Hepatocyte (in vitro differentiated cells): ENCODE results near the gene LRRC4C. TPM values are rescaled to one million over a fixed set of nuclear protein-coding genes. Genes with fewer than 3 reads are reported as not detected.

ENCODE experiments used
- DNase-seq: peaks from one replicate; pipeline ENCODE4 v3.0.0-alpha.2; 2016; ENCODE audit warnings: low spot score
- H2AFZ ChIP-seq: fragments of 200-600 bp; sonication (generic); 2 replicates; pipeline ENCODE4 v1.6.0; 2016; ENCODE audit warnings: antibody characterized with exemption, mild to moderate bottlenecking
- H3K27ac ChIP-seq: fragments of 200-600 bp; sonication (generic); 2 replicates; pipeline ENCODE4 v1.5.1; 2016; ENCODE audit warnings: mild to moderate bottlenecking
- H3K27me3 ChIP-seq: fragments of 200-600 bp; sonication (generic); 2 replicates; pipeline ENCODE4 v1.6.1; 2016
- H3K36me3 ChIP-seq: fragments of 200-600 bp; sonication (generic); replicated peaks from 2 replicates; pipeline ENCODE4 v1.5.1; 2016; ENCODE audit warnings: low read depth; ENCODE audit not compliant: insufficient read depth
- H3K4me1 ChIP-seq: fragments of 200-600 bp; sonication (generic); 2 replicates; pipeline ENCODE4 v1.5.1; 2016; ENCODE audit warnings: mild to moderate bottlenecking, moderate library complexity; ENCODE audit not compliant: insufficient read depth
- H3K4me2 ChIP-seq: fragments of 200-600 bp; sonication (generic); 2 replicates; pipeline ENCODE4 v1.6.0; 2016
- H3K4me3 ChIP-seq: fragments of 200-600 bp; sonication (generic); 2 replicates; pipeline ENCODE4 v1.5.1; 2016; ENCODE audit warnings: mild to moderate bottlenecking
- H3K79me2 ChIP-seq: fragments of 200-600 bp; sonication (generic); 2 replicates; pipeline ENCODE4 v1.6.0; 2017; ENCODE audit warnings: mild to moderate bottlenecking
- H3K9me2 ChIP-seq: fragments of 200-600 bp; sonication (generic); replicated peaks from 2 replicates; pipeline ENCODE4 v1.6.0; 2017; ENCODE audit warnings: mild to moderate bottlenecking; ENCODE audit not compliant: insufficient read depth
- H3K9me3 ChIP-seq: fragments of 200-600 bp; sonication (generic); 2 replicates; pipeline ENCODE4 v1.5.1; 2016; ENCODE audit warnings: low read depth, mild to moderate bottlenecking
- H4K20me1 ChIP-seq: fragments of 200-600 bp; sonication (generic); 2 replicates; pipeline ENCODE4 v1.6.0; 2016; ENCODE audit warnings: mild to moderate bottlenecking; ENCODE audit not compliant: insufficient read depth, poor library complexity, severe bottlenecking
- EZH2 ChIP-seq: fragments of 200-600 bp; sonication (generic); IDR thresholded peaks from 2 replicates; pipeline ENCODE4 v1.6.1; 2016; ENCODE audit warnings: antibody characterized with exemption, mild to moderate bottlenecking, borderline replicate concordance
- EZH2phosphoT487 ChIP-seq: fragments of 200-600 bp; sonication (generic); IDR thresholded peaks from one replicate; pipeline ENCODE4 v1.6.1; 2018; ENCODE audit warnings: antibody characterized with exemption, mild to moderate bottlenecking, low read depth, moderate library complexity; ENCODE audit not compliant: unreplicated experiment, severe bottlenecking
- WGBS: methylation state at CpG from one replicate; pipeline ENCODE4 v1.1.6; 2016; ENCODE audit warnings: low lambda C conversion rate; ENCODE audit errors: missing lambda C conversion rate; 5-methylcytosine and 5-hydroxymethylcytosine counted together
- polyA plus RNA-seq: library from polyadenylated mRNA; unstranded; fragments of >200 nt; fragmentation: Nextera tagmentation; extraction: Ambion mirVana; gene quantifications from 2 replicates; pipeline ENCODE4 v1.2.1, GENCODE V29; 2016
- total RNA-seq: library from RNA; depleted of rRNA; stranded (reverse); fragments of >200 nt; gene quantifications from 2 replicates; pipeline ENCODE4 v1.2.3, GENCODE V29; 2014
- TF ChIP-seq, protein P1 (sequence below): fragments of 200-600 bp; sonication (generic); IDR thresholded peaks from 2 replicates; pipeline ENCODE4 v1.5.1; 2016; ENCODE audit warnings: antibody characterized with exemption, mild to moderate bottlenecking; ENCODE audit not compliant: poor library complexity

The LRRC4C gene
- total and polyA plus RNA-seq, 2 experiments from 2014 or later: 1.1 to 3.1 TPM

DNA sequence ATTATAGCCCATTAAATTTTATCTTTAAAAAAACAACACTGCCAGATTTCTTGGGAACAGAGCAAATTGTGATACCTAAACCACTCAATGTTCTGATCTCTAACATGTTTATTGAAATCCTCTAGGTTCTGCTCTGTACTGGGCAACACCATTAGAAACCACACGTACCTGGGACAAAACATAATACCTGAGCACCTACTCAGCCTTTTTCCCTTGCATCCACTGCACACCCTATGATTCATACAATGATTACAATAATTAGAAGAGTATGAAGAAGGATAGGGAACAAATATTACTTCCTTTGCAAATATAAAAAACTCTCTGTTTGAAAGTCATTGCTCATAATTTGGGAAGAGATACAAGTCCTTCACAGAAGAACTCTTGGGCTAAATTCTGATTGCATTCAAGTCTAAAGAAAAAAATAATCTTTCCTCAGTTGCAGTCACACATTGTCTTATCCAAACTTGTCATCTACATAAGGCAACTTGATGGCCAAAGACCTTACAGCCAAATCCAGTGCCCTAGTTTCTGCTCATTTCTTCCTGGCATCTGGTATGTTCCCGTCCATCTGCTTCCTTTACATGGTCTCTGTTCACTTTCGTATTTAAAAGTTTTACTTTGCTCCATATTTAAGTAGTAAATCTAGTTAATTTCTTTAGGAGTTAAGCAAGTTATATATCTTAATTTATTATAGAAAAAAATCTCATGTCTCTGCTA is 407.4 kb downstream of the LRRC4C start:
- H2AFZ ChIP-seq: no peak overlapping the region
- H3K36me3 ChIP-seq: no peaks in the 10 kb centered on the region
- no peak for DNase-seq
- H3K4me3 ChIP-seq: no peak overlapping the region
- 91% methylated on average over 3 of the region's 3 CpGs for WGBS
- no peaks in the 10 kb centered on the region for H3K79me2 ChIP-seq
- no peaks in the 10 kb centered on the region for H4K20me1 ChIP-seq
- no peaks in the 10 kb centered on the region for H3K27me3 ChIP-seq
- no peaks in the 10 kb centered on the region for H3K4me1 ChIP-seq
- H3K4me2 ChIP-seq: no peak overlapping the region
- no peaks in the 10 kb centered on the region for H3K9me3 ChIP-seq
- TF ChIP-seq EZH2phosphoT487: no peak
- TF ChIP-seq, protein P1, sequence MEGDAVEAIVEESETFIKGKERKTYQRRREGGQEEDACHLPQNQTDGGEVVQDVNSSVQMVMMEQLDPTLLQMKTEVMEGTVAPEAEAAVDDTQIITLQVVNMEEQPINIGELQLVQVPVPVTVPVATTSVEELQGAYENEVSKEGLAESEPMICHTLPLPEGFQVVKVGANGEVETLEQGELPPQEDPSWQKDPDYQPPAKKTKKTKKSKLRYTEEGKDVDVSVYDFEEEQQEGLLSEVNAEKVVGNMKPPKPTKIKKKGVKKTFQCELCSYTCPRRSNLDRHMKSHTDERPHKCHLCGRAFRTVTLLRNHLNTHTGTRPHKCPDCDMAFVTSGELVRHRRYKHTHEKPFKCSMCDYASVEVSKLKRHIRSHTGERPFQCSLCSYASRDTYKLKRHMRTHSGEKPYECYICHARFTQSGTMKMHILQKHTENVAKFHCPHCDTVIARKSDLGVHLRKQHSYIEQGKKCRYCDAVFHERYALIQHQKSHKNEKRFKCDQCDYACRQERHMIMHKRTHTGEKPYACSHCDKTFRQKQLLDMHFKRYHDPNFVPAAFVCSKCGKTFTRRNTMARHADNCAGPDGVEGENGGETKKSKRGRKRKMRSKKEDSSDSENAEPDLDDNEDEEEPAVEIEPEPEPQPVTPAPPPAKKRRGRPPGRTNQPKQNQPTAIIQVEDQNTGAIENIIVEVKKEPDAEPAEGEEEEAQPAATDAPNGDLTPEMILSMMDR: no peak
- no peak for TF ChIP-seq EZH2
- H3K27ac ChIP-seq: no peak overlapping the region
- H3K9me2 ChIP-seq: no peaks in the 10 kb centered on the region

DNA sequence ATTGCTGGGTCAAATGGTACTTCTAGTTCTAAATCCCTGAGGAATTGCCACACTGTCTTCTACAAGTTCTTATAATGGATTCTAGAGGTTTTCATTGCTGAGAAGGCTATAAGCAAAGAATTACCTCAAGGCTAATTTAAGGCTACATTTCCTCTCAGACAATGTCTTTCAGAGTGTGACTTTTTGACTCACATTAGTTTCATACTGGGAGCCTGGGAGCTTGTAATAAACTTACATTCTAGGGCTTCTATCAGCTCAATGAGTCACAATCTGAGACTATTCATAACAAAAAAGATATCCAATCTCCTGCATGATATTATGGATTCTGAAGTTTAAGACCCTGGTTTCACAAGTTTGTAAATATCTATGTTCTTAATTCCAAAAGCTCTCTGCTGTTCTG is 408.7 kb downstream of the LRRC4C start:
- Histone ChIP-seq H3K9me2 (no peaks in the 10 kb centered on the region), H3K36me3 (no peaks in the 10 kb centered on the region), H3K4me3 (no peak overlapping the region), H3K4me2 (no peak overlapping the region), H3K9me3 (no peaks in the 10 kb centered on the region), H2AFZ (no peak overlapping the region), H3K27me3 (no peaks in the 10 kb centered on the region), H3K27ac (no peak overlapping the region), H3K79me2 (no peaks in the 10 kb centered on the region), H4K20me1 (no peaks in the 10 kb centered on the region), H3K4me1 (no peaks in the 10 kb centered on the region)
- DNase-seq: no peak
- no peak for TF ChIP-seq EZH2phosphoT487
- no peak for TF ChIP-seq EZH2
- TF ChIP-seq, protein P1: no peak

DNA sequence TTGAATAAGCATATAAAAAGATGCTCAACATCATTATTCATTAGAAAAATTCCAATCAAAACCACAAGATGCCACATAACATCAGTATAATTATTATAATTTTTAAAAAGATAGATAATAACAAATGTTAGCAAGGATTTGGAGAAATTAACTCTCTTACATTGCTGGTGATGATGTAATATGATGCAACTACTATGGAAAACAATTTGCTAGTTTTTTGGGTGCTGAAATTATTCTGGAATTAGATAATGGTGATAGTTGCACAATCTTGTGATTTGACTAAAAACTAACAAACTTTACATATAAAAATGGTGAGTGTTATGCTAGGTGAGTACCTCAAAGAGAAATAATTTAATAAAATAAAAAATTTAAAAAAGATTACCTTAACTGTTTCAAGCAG is 412.2 kb downstream of the LRRC4C start:
- DNase-seq: no peak
- H3K9me2 ChIP-seq: no peaks in the 10 kb centered on the region
- no peak overlapping the region for H3K27ac ChIP-seq
- no peaks in the 10 kb centered on the region for H3K4me1 ChIP-seq
- H3K4me2 ChIP-seq: no peak overlapping the region
- no peaks in the 10 kb centered on the region for H3K79me2 ChIP-seq
- no peak overlapping the region for H2AFZ ChIP-seq
- H3K36me3 ChIP-seq: no peaks in the 10 kb centered on the region
- TF ChIP-seq, protein P1: no peak
- TF ChIP-seq EZH2phosphoT487: no peak
- no peak for TF ChIP-seq EZH2
- no peaks in the 10 kb centered on the region for H4K20me1 ChIP-seq
- H3K4me3 ChIP-seq: no peak overlapping the region
- H3K9me3 ChIP-seq: no peaks in the 10 kb centered on the region
- H3K27me3 ChIP-seq: no peaks in the 10 kb centered on the region

DNA sequence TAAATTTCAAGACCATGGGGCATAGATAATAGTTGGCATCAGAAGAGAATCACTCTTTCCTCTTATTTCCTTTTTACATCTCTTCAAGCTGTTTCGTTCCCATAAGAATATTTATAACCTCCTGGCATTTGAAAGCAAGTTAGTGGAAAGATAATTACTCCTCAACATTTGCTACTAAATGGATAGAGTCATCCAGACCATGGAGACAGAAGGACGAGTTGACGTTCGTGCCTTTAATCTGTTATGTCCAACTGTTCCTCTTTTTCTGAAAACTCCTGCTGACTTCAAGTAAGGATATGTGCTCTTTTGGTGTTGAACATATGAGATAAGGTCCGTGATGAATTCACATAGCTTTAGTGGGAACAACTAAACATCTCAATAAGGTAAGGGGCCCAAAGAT is 414.2 kb downstream of the LRRC4C start:
- TF ChIP-seq EZH2phosphoT487 (no peak), EZH2 (no peak)
- TF ChIP-seq, protein P1: no peak
- no peak overlapping the region for H3K4me3 ChIP-seq
- H3K36me3 ChIP-seq: no peaks in the 10 kb centered on the region
- H2AFZ ChIP-seq: no peak overlapping the region
- no peaks in the 10 kb centered on the region for H3K9me2 ChIP-seq
- no peaks in the 10 kb centered on the region for H4K20me1 ChIP-seq
- H3K27me3 ChIP-seq: no peaks in the 10 kb centered on the region
- WGBS: 92% methylated on average over 5 of the region's 5 CpGs
- no peaks in the 10 kb centered on the region for H3K4me1 ChIP-seq
- no peaks in the 10 kb centered on the region for H3K79me2 ChIP-seq
- no peak overlapping the region for H3K4me2 ChIP-seq
- no peaks in the 10 kb centered on the region for H3K9me3 ChIP-seq
- DNase-seq: no peak
- H3K27ac ChIP-seq: no peak overlapping the region
